Large intestine (tissue), 3 donors: ENCODE measurements around the gene SESN1. TPM values are rescaled to one million over a fixed set of nuclear protein-coding genes. Genes with fewer than 3 reads are reported as not detected.

ENCODE experiments used
- DNase-seq, 2 donors: peaks; one replicate each; pipeline versions ENCODE4 v3.0.0 to v3.0.0-alpha.2; 2013
- H3K27ac ChIP-seq: one replicate; pipeline ENCODE4 v1.5.1; 2013; ENCODE audit warnings: low read length
- H3K27me3 ChIP-seq: 2 replicates; pipeline ENCODE4 v1.6.1; 2013; ENCODE audit warnings: low read length; ENCODE audit not compliant: control insufficient read depth, insufficient read depth
- H3K36me3 ChIP-seq: 2 replicates; pipeline ENCODE4 v1.6.1; 2013; ENCODE audit warnings: low read length; ENCODE audit not compliant: control insufficient read depth, insufficient read depth
- H3K4me1 ChIP-seq: one replicate; pipeline ENCODE4 v1.6.1; 2013; ENCODE audit warnings: low read length; ENCODE audit not compliant: control insufficient read depth, insufficient read depth
- H3K4me3 ChIP-seq: one replicate; pipeline ENCODE4 v1.5.1; 2013; ENCODE audit warnings: low read length
- H3K9me3 ChIP-seq: one replicate; pipeline ENCODE4 v1.6.1; 2013; ENCODE audit warnings: mild to moderate bottlenecking, low read depth, low read length, moderate library complexity; ENCODE audit not compliant: control insufficient read depth
- WGBS: methylation state at CpG from one replicate; pipeline ENCODE4 v1.1.5; 2013; ENCODE audit warnings: low lambda C conversion rate; ENCODE audit not compliant: insufficient coverage; 5-methylcytosine and 5-hydroxymethylcytosine counted together
- polyA plus RNA-seq: library from polyadenylated mRNA; unstranded; fragments of 120-200 nt; gene quantifications from one replicate; pipeline ENCODE4 v1.2.1, GENCODE V29; 2013

Gene SESN1
- polyA plus RNA-seq, 1 donor, result 48.4 TPM

DNA sequence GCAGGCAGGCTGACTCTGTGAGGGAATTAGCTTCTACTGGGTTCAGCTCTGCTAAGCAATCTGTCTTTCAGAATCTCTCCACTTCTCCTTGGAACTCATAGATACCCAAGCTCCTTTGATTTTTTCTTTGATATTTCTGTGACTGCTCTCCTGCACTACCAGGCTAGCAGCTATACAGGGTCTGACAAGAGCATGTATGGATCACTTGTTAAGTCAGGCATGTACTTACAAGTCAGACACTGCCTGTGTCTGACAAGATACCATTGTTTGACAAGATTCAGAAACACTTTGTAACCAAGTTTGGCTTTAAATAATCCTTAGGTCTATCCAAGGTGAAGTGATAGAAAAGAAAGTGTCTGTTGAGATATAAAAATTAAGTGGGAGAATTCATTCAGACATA is 79.5 kb downstream of the SESN1 start:
- H3K27me3 ChIP-seq, result no peaks in the 10 kb centered on the region
- no peak overlapping the region for H3K27ac ChIP-seq
- DNase-seq, result no peak
- H3K36me3 ChIP-seq, result no peaks in the 10 kb centered on the region
- no peak overlapping the region for H3K4me3 ChIP-seq
- no peaks in the 10 kb centered on the region for H3K9me3 ChIP-seq
- peaks cover 4% of the 10 kb centered on the region for H3K4me1 ChIP-seq

DNA sequence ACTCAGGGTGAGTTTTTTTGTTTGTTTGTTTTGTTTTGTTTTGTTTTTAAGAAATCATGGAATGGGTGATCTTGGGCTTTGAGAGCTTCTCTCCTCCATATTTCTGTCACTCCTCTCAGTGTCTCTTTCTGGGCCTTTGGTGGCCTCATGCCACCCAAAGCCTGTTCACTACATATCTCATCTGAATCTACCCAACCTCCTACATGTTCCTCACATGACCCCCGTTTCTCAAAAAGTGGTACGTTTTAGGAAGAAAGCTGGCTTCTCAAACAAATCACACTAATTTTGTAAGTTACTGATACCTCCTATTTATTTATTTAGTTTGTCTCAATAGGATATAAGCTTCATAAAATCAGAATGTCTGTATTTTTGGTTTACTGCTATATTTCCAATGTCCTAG is 80.0 kb downstream of the SESN1 start:
- H3K27ac ChIP-seq, result no peak overlapping the region

DNA sequence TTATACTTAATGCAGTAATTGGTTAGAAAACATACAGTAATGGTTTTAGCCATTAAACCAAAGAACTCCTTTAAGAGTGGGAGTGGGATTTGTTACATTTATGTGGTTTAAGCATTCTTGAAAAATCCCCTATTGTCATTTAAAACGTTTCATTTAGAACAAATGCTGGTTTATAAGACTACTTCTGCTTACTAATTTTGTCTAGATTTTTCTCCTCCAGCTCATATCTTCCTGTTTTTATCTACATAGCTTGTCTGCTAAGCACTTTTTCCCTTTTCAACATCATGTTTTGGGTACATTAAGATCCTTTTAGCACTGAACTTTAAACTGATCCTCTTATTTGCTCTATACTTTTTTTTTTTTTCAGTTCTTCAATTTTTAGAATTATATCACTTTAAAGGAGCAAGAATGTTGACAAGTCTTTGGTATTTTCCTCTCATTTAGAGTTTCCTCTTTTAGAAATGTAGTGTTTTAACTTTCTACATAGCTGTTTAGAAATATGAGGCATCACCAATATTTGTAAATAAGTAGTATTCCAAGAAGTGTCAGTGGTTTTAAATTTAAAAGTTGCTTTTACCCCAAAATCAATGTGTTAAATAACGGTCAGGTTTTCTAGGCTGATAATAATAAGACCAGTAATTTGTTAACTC is 80.9 kb downstream of the SESN1 start:
- Histone ChIP-seq H3K4me3 (no peak overlapping the region), H3K4me1 (peaks cover 4% of the 10 kb centered on the region), H3K9me3 (no peaks in the 10 kb centered on the region), H3K27me3 (no peaks in the 10 kb centered on the region), H3K27ac (no peak overlapping the region), H3K36me3 (no peaks in the 10 kb centered on the region)
- DNase-seq, result no peak
- no CpG with 5 or more reads among the region's 2 CpGs for WGBS

More for the DNA sequence above, 80.0 kb downstream of the SESN1 start:
- no peaks in the 10 kb centered on the region for H3K9me3 ChIP-seq
- peaks cover 4% of the 10 kb centered on the region for H3K4me1 ChIP-seq
- H3K4me3 ChIP-seq, result no peak overlapping the region
- no peaks in the 10 kb centered on the region for H3K27me3 ChIP-seq
- no peak for DNase-seq
- 100% methylated on average over 1 of the region's 2 CpGs for WGBS
- H3K36me3 ChIP-seq, result no peaks in the 10 kb centered on the region

DNA sequence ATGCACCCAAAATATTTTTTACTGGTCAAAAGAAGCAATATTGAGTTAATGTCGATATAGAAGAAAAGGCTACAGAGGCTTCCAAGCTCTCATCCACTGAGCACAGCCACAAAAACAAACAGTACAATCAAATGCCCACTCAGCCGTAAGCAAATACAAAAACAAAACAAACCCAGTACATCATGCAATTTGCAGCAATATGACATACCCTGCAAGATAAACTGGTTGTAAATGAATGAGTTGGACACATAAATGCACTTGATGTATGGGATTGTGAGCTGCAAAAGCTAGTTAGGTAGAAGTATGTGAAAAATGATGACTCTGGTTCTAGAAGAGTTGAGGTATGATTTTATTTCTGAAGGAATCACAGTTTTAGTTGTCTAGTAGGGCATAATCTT is 83.9 kb downstream of the SESN1 start:
- no peaks in the 10 kb centered on the region for H3K36me3 ChIP-seq
- H3K27ac ChIP-seq, result peak overlapping the region; percentile 98
- peaks cover 4% of the 10 kb centered on the region for H3K4me1 ChIP-seq
- 60% methylated on average over 1 of the region's 2 CpGs for WGBS
- peak in 1 of 2 donors; percentile 58 for DNase-seq
- no peaks in the 10 kb centered on the region for H3K27me3 ChIP-seq
- peak overlapping the region; percentile 73 for H3K4me3 ChIP-seq
- H3K9me3 ChIP-seq, result no peaks in the 10 kb centered on the region

DNA sequence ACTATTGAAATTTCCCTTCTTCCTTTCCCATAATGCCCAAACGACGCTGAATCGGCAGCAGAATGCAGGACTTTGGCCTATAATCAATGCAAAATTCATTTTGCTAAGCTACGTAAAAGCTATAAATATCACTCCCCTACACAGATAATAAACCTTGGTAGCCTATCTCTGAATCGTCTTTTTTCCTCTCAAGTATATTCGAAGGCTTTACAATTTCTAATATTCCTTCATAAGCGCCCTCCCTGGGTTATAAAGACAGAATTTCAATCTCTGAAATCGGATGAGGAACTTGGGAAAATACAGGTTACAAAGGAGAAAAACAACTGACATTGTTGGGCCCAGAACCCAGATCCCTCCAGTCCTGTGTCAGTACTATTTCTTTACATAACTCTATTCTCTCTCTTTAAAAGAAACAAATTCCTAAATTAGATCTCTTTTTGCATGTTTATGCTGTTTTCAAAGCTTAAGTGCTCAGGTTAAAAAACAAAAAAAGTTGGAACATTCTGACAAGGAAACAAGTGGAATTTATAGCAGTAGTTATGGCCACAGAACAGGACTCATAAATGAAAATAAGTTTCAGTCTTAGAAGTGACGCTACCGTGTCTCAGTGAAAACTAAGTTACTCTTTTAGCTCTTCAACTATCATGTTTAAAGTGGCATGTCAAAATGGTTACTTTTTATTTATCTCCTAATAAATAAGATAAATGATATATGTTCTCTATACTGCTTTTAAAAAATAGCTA is 84.5 kb downstream of the SESN1 start:
- peak in 1 of 2 donors; percentile 59 for DNase-seq
- WGBS, result 0% methylated on average over 2 of the region's 10 CpGs
- Histone ChIP-seq H3K4me1 (peaks cover 4% of the 10 kb centered on the region), H3K27me3 (no peaks in the 10 kb centered on the region), H3K9me3 (no peaks in the 10 kb centered on the region), H3K27ac (peak overlapping the region; percentile 98), H3K4me3 (peak overlapping the region; percentile 73), H3K36me3 (no peaks in the 10 kb centered on the region)

DNA sequence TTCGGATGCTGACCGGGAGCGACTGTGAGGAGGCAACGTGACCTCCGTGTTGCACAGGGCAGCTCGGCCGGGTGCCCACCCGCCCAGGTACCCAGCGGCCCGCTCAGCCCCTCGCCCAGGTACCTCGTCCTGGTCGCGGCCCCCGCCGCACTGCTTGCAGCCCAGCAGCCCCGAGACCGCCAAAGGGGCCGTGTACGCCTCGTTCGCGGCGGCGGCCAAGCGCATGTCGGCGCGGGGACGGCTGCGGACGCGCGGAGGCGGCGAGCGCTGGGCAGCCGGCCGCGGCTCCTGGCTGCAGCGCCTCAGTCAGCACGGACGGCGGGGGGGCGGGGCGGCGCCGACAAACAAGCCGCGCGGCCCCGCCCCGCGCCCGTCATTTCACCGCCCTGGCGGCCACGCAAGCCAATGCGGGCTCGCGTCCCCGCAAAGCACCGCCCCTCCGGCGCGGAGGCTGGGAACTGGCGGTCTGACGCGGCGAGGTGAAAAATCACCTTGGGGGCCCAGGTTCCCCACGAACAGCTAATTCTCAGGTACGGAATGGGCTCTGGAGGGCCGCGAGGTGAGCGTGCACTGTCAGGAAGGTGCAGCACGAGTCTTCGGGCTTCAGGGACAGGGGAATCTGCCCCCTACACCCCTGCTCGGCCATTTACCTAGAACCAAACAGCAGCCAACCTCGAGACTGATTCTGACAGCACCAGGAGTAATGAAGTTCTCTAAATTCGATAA is 85.2 kb downstream of the SESN1 start:
- WGBS, result 0% methylated on average over 2 of the region's 80 CpGs
- DNase-seq, result peak; percentile 94 to 97
- no peaks in the 10 kb centered on the region for H3K9me3 ChIP-seq
- H3K4me3 ChIP-seq, result peak overlapping the region; percentile 98
- H3K4me1 ChIP-seq, result peaks cover 4% of the 10 kb centered on the region
- H3K27me3 ChIP-seq, result no peaks in the 10 kb centered on the region
- H3K36me3 ChIP-seq, result no peaks in the 10 kb centered on the region
- peak overlapping the region; percentile 98 for H3K27ac ChIP-seq

DNA sequence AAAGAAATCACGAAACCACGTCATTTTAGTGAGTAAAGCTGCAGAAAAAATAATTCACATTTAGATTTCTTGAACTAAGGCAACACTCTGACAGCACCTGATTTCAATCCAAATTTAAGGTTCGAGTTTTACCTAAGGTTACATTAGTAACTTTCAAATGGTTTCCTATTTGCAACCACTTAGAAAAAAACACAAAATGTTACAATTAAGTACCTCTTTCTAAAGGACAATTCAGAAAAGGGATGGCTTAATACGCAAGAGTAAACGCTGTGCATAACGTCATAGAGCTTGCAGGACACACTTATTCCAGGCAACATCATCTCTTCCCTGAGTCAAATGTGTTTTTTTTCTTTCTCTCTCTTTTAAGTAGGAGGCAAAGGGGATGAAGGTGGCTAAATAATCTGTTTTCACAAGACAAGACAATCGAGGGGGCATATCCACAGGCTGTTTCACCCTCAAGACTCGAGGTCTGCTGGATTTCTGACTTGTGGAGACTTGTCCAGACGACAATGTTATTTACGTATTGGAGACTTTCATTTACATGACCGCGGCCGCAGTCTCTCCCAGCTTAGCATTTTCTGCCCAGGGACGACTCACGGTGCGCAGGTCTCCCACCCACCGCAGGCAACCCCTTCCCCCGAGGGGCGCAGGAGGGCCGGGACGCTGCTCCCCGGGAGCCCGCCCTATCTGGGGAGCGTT is 86.0 kb downstream of the SESN1 start:
- H3K4me1 ChIP-seq, result peaks cover 4% of the 10 kb centered on the region
- H3K9me3 ChIP-seq, result no peaks in the 10 kb centered on the region
- peak; percentile 21 to 77 for DNase-seq
- peak overlapping the region; percentile 98 for H3K4me3 ChIP-seq
- H3K27me3 ChIP-seq, result no peaks in the 10 kb centered on the region
- 0% methylated on average over 2 of the region's 24 CpGs for WGBS
- no peaks in the 10 kb centered on the region for H3K36me3 ChIP-seq
- peak overlapping the region; percentile 96 for H3K27ac ChIP-seq

DNA sequence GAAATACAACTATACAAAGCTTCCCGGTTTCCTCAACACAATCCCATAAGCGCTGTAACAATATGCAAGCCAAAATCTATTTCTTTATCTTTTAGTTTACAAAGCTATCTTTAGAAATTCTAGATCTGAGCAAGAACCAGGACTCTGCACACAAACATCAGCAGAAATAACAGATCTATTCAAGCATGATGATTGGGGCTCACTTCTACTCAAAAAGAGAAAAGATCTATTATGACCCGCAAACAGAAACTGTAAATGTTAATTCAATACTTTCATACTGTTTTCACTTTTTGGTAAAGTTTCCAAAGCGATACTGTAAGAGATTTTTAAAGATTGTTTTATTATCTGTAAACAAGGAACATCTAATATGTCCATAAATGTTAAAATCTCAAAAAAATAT is 86.6 kb downstream of the SESN1 start:
- Histone ChIP-seq H3K4me3 (peak overlapping the region; percentile 98), H3K4me1 (peaks cover 6% of the 10 kb centered on the region), H3K27me3 (no peaks in the 10 kb centered on the region), H3K9me3 (no peaks in the 10 kb centered on the region), H3K36me3 (no peaks in the 10 kb centered on the region), H3K27ac (peak overlapping the region; percentile 96)
- peak in 1 of 2 donors; percentile 27 for DNase-seq
- 31% methylated on average over 3 of the region's 4 CpGs for WGBS

DNA sequence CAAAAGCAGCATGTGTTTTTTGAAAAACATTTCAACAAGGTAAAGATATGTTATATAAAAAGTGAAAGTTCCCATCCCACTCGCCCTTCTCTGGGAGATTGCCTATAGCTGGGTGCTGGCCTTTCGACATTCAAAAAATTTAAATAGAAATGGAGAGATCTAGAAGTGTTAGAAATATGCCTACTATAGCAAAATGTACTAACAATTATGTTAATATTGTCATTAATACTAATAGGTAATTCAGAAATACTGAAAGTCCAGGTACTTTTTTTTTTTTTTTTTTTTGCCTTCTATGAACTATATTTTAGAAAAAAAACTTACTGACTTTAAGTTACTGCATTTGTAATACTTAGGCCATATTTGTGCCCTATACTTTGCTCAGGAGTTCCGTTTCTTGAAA is 87.1 kb downstream of the SESN1 start:
- Histone ChIP-seq H3K9me3 (no peaks in the 10 kb centered on the region), H3K36me3 (no peaks in the 10 kb centered on the region), H3K27ac (no peak overlapping the region), H3K27me3 (no peaks in the 10 kb centered on the region), H3K4me1 (peaks cover 6% of the 10 kb centered on the region), H3K4me3 (peak overlapping the region; percentile 98)
- 60% methylated on average over 1 of the region's 3 CpGs for WGBS
- DNase-seq, result no peak

DNA sequence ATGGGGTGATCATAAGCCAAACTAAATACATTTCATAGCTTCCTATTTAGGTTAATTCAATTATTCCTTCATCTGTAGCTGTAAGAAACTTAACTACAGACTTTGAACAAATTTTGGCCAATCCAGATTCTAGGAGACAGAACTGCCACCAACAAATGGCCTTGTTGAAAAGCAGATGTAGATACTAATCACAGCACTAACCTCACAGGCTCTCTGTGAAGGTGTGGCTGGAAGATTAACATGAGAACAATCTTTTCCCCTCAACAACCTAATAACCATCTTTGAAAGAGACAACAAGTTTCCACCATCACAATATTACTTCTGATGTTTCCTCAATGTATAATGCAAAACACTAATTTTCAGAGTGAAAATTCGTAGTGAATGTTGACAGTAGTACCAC is 87.8 kb downstream of the SESN1 start:
- H3K36me3 ChIP-seq, result no peaks in the 10 kb centered on the region
- no peak overlapping the region for H3K27ac ChIP-seq
- H3K27me3 ChIP-seq, result no peaks in the 10 kb centered on the region
- H3K9me3 ChIP-seq, result no peaks in the 10 kb centered on the region
- H3K4me1 ChIP-seq, result peaks cover 12% of the 10 kb centered on the region
- WGBS, result no CpG with 5 or more reads among the region's 1 CpG
- H3K4me3 ChIP-seq, result peak overlapping the region; percentile 98
- DNase-seq, result peak in 1 of 2 donors; percentile 32
